ENCODE measurements around the gene DVL3.
"Not testable (repeated sequence)": the region's sequence is repeated elsewhere in the genome, so short reads cannot be mapped to it uniquely, and the experiment has no call there.

Gene DVL3

DNA sequence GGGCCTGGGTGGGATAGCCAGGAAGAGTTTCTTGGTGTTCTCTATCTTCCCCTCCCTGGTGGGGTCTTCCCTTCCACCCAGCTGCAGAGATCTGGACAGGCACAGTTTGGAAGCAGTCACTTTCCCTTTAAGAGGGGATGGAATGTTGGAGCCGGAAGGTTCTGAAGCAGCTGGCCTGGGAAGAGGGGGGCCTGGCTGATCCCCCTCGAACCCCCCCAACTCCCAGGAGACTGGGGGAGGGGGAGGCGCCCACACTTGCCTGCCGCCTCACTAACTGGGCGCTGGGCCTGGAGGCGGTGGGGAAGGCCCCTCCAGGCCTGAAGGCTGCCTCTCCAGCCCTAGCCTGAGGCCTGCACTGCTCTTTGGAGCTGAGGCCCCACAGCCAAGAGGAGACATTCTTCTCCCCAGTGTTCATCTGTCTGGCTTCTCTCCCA is 1.4 kb downstream of the DVL3 start:
- DNase-seq: peak; percentile 37

- no peak for DNase-seq
Measured at GRCh38 chr3:184157206-184157605, 2.0 kb downstream of the DVL3 start.

DNA sequence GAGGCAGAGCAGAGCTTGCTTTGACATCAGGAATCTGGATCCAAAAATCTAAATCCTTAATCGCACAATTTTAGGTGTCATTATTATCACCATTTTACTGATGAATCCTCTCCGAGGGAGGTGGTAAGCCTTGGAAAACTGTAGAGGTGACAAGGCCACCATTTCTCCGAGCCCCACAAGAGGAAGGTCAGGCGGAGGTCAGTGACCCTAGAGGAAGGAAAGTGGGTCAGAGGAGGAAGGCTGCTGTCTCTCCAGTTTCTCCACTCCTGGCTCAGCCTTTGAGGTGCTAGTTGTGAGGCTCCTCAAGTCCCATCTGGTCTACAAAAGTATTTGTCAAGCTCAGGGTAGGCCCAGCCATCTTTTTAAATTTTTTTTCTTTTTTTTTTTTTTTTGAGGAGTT is 3.2 kb downstream of the DVL3 start:
- DNase-seq: no peak

DNA sequence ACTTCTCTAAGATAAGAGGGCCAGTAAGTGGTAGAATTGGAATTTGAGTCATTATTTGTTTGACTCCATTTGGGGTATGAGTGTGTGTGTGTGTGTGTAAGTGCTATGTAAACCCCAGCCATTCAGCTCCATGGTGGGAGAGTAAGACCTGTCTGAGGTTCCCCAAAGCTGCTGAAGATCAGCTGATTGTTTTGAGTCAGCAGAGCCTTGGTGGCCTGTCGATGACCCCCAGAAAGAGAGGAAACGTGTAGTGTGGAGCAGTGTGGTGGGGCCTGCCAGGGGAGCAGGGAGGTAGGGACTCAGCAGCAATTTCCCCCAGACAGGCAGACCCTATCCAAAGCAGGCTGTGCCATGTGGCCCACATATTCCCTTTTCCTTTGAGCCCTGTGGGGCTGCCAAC is 5.3 kb downstream of the DVL3 start:
- no peak for DNase-seq

DNA sequence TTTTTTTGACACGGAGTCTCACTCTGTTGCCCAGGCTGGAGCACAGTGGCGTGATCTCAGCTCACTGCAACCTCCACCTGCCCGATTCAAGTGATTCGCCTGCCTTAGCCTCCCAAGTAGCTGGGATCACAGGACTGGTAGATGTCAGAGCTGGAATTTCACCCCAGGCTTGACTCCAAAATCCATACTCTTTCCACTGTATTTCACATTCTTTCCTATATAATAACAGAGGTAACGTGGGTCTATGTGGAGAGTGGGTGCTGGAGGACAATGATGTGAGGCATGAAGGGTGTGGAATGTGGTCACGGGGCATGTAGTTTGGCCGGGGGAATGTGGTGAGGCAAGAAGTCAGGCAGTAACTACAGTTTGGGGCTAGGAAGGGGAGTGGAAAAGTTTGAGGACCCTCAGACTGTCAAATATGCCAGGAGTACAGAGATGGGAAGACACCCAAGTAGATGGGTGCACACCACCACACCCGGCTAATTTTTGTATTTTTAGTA is 7.4 kb downstream of the DVL3 start:
- not testable (repeated sequence) for DNase-seq

DNA sequence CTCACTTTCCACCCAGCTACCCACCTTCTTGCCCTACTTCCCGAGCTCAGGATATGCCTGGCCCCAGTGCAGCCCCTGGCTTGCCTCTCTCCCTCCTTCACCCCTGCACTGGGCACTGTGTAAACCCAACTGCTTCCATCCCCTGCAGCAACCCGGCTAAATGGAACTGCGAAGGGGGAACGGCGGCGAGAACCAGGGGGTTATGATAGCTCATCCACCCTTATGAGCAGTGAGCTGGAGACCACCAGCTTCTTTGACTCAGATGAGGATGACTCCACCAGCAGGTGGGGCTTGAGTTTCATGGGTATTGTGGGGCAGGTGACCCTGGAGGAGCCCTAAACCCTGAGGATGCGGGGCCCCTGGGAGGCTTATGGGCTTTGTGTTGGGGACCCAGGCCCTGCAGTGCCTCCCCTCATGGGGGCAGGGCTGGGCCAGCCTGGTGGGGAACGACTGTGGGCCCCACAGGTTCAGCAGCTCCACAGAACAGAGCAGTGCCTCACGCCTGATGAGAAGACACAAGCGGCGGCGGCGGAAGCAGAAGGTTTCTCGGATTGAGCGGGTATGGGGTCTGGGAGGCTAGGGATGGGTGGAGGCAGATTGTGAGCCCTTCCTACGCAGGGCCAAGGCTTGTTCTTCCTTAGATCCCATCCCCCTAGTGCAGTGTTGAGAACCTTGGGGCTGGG is 9.6 kb downstream of the DVL3 start:
- DNase-seq: no peak

DNA sequence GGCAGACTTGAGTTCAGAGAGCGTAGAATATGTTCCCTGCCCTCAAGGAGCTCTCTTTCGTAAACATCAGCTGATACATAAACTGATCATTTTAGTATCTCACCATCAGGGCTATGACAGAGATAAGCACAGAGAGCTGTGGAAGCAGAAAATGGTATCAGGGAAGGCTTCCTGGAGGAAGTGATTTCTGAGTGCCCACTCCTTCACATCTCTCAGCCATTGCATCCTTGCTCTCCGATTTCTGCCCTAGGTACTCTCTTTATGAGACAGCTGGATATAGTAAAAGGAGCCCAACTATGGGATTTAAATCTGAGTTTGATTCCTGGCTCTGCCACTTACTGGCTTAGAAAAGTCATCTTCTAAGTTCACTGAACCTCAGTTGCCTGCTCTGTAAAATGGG is 10.4 kb downstream of the DVL3 start:
- DNase-seq: no peak

- DNase-seq: no peak
Measured at GRCh38 chr3:184166671-184167070, 11.5 kb downstream of the DVL3 start.

DNA sequence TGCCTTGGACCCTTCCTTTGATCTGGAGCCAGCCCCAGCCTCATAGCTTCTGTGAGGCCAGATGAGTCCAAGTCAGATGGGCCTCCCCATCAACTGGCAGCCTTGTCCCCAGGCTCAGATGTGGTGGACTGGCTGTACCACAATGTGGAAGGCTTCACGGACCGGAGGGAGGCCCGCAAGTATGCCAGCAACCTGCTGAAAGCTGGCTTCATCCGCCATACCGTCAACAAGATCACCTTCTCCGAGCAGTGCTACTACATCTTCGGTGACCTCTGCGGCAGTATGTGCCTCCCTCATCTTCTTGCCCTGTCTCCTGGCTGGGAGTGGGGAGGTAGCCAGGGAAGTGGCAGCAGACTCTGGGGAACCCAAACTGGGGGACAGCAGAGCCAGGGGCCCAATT is 12.6 kb downstream of the DVL3 start:
- DNase-seq: no peak

- DNase-seq: no peak
Measured at GRCh38 chr3:184168363-184169120, 13.4 kb downstream of the DVL3 start.

DNA sequence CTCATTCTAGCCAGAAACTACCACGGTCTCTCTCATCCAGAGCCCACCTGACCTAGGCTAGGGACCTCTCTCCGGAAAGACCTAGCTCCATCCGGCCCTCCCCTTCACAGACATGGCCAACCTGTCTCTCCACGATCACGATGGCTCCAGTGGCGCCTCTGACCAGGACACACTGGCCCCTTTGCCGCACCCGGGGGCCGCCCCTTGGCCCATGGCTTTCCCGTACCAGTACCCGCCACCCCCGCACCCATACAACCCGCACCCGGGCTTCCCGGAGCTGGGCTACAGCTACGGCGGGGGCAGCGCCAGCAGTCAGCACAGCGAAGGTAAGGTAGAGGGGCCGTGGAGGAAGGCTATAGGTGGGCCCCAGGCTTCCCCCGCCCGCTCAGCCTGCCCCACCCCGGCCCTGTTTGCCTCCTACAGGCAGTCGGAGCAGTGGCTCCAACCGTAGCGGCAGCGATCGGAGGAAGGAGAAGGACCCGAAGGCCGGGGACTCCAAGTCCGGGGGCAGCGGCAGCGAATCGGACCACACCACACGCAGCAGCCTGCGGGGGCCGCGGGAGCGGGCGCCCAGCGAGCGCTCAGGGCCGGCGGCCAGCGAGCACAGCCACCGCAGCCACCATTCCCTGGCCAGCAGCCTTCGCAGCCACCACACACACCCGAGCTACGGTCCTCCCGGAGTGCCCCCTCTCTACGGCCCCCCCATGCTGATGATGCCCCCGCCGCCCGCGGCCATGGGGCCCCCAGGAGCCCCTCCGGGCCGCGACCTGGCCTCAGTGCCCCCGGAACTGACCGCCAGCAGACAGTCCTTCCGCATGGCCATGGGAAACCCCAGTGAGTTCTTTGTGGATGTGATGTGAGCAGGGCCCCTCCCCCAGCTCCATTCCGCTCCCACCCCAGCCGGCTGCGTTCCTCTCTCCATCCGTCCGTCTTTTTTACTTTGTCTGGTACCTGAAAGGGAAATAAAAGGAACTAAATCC is 15.0 kb downstream of the DVL3 start:
- DNase-seq: no peak

GRCh38 chr3:184171562-184171961 is 16.4 kb downstream of the DVL3 start:
- DNase-seq: no peak

GRCh38 chr3:184172681-184173373 is 17.6 kb downstream of the DVL3 start:
- DNase-seq: no peak

- DNase-seq: no peak
Measured at GRCh38 chr3:184173374-184173722, 18.2 kb downstream of the DVL3 start.

GRCh38 chr3:184174284-184174645 is 19.1 kb downstream of the DVL3 start:
- DNase-seq: no peak

GRCh38 chr3:184174646-184175492 is 19.7 kb downstream of the DVL3 start, which contains the start of gene AP2M1:
Gene AP2M1 (plus strand): TSS chr3:184174855. CDS start chr3:184176994, 2,139 bp downstream.
- peak; percentile 99 for DNase-seq

DNA sequence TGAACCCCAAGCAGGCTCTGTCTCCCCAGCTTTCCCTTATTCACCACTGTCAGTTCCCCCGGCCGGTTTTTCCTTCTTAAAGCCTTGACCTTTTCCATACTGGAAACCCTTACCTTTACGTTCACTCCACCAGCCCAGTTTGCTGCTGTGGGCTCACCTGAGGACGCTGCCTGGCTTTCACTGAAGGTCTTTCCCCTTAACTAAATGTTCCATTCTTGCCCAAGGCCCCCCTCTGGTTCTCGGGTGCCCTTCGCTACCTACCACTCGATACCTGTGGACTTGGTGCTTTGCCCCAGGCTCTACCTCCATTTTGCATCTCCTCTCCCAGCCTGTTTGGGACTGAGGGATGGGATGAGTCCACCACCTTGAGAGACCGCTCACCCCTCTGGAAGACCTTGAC is 20.3 kb downstream of the DVL3 start:
- no peak for DNase-seq

- no peak for DNase-seq
Measured at GRCh38 chr3:184175981-184176376, 20.8 kb downstream of the DVL3 start.

DNA sequence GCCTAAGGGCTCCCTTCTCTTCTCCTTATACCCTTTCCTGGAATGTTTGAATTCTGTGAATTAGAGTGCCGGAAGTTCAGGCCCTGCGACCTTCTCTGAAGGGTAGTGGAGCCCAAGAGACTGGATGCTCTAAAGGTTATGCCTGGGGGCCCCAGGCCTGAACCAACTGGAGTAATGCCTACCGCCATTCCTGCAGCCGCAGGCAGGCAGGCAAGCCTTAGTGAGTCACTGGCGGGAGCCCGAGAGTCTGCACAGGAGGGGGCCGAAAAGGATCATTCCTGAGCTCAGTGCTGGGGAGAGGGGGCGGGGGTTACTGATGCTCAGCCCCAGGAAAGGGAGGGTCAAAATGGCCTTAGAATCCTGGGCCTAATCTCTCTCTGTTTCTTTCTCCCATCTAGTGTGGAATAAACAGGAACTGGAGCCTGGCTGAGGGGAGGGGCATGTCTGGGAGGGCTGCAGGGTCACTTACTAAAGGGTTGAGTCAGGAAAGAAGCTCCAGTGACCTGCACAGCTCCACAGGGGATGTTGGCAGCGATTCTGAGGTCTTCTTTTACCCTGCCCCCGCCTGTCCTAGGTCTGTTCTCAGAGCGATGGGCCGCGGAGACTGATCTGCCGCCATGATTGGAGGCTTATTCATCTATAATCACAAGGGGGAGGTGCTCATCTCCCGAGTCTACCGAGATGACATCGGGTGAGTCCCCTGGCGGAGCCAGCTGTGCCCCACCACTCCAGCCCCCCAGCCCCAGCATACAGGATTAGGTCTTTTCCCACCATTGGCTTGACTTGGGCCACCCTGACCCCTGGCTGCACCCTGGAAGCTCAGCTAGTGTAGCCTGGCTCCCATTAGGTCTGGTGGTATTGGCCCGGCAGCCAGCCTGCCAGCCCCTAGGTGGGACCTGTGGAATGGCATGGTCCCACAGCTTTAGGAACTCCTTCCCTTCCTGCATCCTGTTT is 21.5 kb downstream of the DVL3 start:
- DNase-seq: no peak

GRCh38 chr3:184177331-184177731 is 22.2 kb downstream of the DVL3 start:
- DNase-seq: no peak

Data from NCI-H1436 (cell line).